ENCODE results near the gene PAX8.
"Not testable (repeated sequence)": the region's sequence is repeated elsewhere in the genome, so short reads cannot be mapped to it uniquely, and the experiment has no call there.

The PAX8 gene

DNA sequence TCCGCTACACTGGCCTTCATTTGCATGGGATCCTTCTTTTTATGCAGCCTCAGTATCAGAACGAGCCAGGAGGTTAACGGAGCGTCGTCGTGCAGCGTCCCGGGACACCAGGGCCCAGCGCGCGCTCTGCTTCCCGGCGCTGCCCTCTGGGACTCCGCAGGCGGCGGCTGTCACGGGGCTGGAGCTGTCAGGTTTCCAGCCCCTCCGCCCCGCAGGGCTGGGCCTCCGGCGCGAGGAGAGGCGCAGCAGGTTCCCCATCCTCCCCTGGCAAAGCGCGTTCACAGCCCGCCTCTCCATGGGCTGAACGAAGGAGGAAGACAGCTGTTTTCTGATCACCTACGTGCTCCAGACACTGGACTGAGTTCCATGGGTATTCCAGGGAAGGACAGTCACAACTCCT, 12.5 kb upstream of the PAX8 start:
- TF ChIP-seq ESRRG (CRISPR knock-in tag; IDR thresholded peaks at IDR 0.05) (no peak), ZNF565 (CRISPR knock-in tag; conservative IDR thresholded peaks at IDR 0.05; ENCODE audit: low read depth) (no peak), RARB (CRISPR knock-in tag; IDR thresholded peaks at IDR 0.05) (no peak), ARNTL (CRISPR knock-in tag; IDR thresholded peaks at IDR 0.05; ENCODE audit: borderline replicate concordance, low read depth) (no peak), PPARA (CRISPR knock-in tag; IDR thresholded peaks at IDR 0.05; ENCODE audit: borderline replicate concordance) (no peak), ZNF70 (CRISPR knock-in tag; IDR thresholded peaks at IDR 0.05) (no peak)
- TF ChIP-seq, protein P1, sequence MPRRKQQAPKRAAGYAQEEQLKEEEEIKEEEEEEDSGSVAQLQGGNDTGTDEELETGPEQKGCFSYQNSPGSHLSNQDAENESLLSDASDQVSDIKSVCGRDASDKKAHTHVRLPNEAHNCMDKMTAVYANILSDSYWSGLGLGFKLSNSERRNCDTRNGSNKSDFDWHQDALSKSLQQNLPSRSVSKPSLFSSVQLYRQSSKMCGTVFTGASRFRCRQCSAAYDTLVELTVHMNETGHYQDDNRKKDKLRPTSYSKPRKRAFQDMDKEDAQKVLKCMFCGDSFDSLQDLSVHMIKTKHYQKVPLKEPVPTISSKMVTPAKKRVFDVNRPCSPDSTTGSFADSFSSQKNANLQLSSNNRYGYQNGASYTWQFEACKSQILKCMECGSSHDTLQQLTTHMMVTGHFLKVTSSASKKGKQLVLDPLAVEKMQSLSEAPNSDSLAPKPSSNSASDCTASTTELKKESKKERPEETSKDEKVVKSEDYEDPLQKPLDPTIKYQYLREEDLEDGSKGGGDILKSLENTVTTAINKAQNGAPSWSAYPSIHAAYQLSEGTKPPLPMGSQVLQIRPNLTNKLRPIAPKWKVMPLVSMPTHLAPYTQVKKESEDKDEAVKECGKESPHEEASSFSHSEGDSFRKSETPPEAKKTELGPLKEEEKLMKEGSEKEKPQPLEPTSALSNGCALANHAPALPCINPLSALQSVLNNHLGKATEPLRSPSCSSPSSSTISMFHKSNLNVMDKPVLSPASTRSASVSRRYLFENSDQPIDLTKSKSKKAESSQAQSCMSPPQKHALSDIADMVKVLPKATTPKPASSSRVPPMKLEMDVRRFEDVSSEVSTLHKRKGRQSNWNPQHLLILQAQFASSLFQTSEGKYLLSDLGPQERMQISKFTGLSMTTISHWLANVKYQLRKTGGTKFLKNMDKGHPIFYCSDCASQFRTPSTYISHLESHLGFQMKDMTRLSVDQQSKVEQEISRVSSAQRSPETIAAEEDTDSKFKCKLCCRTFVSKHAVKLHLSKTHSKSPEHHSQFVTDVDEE (CRISPR knock-in tag; IDR thresholded peaks at IDR 0.05): no peak
- no peak for ATAC-seq

DNA sequence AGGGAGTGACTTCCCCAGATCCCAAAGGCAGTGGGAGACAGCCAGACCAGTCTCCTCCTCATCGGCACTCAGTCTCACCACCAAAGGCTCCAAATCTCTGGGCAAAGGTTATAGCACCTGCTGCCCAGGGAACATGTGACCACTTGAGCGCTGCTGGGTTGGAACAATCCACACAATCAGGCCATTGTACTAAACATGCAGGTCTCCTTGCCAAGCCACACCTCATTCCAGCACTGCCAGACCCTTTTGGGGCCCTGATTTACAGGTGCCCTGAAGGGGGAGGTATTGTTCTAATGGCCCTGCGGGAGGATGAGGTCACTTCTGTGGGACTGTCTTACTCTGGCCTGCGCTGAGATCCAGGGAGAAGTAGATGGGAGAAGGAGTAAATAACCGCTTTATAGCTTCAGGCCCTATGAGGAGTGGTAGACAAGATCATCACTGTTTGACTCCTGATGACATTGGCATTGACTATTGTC, 10.0 kb upstream of the PAX8 start:
- ATAC-seq: not testable (repeated sequence)

DNA sequence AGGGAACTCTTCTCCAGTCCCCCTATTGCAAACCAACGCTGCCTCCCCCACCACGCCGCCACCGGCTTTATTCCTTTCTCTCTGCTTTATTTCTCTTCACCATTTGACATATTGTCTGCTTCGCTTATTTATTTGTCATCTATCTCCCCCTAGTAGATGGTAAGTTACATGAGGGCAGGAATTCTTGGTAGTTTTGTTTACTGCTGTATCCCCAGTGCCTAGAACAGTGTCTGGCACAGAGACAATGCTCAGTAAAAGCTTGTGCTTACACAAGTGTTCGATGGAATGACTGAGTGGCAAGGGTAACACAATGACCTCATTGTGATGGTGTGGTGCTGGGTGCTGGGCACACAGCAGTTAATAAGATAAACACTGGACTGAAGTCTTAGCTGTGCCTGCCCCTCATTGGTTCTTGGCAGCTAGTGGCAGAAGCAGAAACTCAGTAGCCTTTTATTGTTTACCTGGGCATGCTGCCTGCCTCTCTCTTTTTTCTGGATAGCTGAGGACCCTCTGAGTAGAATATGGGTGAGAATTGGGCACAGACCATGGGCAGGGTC, 9.5 kb upstream of the PAX8 start:
- not testable (repeated sequence) for ATAC-seq

DNA sequence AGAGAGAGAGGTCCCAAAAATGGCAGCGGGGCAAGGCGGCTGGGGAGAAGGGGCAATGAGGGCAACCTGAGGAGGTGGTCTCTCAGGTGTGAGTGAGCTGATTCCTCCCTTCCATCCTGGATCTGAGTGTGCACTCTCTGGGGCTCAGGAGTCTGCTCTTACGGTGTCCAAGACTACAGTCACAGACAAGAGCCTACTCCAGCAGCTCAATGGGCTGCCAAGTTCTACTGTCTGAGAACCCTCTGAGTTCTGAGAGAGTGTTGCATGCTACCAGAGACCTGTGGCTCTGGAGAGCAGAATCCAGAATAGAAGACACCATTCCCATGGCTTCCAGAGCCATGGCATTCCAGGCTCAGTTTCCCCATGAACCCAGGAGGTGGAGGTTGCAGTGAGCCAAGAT, 7.1 kb upstream of the PAX8 start:
- ATAC-seq: no peak

DNA sequence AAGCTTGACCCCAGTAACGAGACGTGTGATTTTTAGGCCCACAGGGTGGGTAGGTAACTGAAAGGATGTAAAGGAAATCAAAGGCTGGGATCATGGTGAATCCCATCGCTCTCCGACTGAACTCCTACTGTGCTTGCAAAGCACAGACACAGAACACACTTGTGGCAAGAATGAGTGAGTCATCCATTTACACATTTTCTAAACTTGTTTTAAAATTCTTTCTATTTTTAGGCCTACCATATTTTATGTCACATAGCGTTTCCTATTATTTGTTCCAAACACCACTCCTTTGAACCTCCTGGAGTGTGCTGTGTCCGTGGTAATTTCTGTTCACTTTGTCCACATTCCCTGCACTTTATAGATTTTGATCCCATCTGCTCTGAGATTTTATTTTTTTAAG, 6.3 kb upstream of the PAX8 start:
- ATAC-seq: peak; percentile 23

More for the DNA sequence above, 7.1 kb upstream of the PAX8 start:
- TF ChIP-seq GLIS3 (CRISPR knock-in tag; IDR thresholded peaks at IDR 0.05) (no peak), ISL1 (CRISPR knock-in tag; IDR thresholded peaks at IDR 0.05) (no peak), ARNTL (CRISPR knock-in tag; IDR thresholded peaks at IDR 0.05; ENCODE audit: borderline replicate concordance, low read depth) (no peak), OSR1 (CRISPR knock-in tag; IDR thresholded peaks at IDR 0.05) (no peak), SNAI2 (CRISPR knock-in tag; IDR thresholded peaks at IDR 0.05) (no peak), ZC3H10 (CRISPR knock-in tag; IDR thresholded peaks at IDR 0.05) (no peak), TOX (CRISPR knock-in tag; IDR thresholded peaks at IDR 0.05; ENCODE audit: borderline replicate concordance) (no peak), PPARA (CRISPR knock-in tag; IDR thresholded peaks at IDR 0.05; ENCODE audit: borderline replicate concordance) (no peak), ZNF565 (CRISPR knock-in tag; conservative IDR thresholded peaks at IDR 0.05; ENCODE audit: low read depth) (no peak), ESRRG (CRISPR knock-in tag; IDR thresholded peaks at IDR 0.05) (no peak), CSDC2 (CRISPR knock-in tag; IDR thresholded peaks at IDR 0.05) (no peak), RARB (CRISPR knock-in tag; IDR thresholded peaks at IDR 0.05) (no peak), ZNF70 (CRISPR knock-in tag; IDR thresholded peaks at IDR 0.05) (no peak), ZFP3 (CRISPR knock-in tag; IDR thresholded peaks at IDR 0.05) (no peak), ZFP30 (CRISPR knock-in tag; IDR thresholded peaks at IDR 0.05) (no peak), ZNF8 (CRISPR knock-in tag; IDR thresholded peaks at IDR 0.05) (no peak)
- TF ChIP-seq, protein P2, sequence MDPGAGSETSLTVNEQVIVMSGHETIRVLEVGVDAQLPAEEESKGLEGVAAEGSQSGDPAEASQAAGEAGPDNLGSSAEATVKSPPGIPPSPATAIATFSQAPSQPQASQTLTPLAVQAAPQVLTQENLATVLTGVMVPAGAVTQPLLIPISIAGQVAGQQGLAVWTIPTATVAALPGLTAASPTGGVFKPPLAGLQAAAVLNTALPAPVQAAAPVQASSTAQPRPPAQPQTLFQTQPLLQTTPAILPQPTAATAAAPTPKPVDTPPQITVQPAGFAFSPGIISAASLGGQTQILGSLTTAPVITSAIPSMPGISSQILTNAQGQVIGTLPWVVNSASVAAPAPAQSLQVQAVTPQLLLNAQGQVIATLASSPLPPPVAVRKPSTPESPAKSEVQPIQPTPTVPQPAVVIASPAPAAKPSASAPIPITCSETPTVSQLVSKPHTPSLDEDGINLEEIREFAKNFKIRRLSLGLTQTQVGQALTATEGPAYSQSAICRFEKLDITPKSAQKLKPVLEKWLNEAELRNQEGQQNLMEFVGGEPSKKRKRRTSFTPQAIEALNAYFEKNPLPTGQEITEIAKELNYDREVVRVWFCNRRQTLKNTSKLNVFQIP (CRISPR knock-in tag; IDR thresholded peaks at IDR 0.05; ENCODE audit: borderline replicate concordance, low read depth): no peak
- TF ChIP-seq, protein P3, sequence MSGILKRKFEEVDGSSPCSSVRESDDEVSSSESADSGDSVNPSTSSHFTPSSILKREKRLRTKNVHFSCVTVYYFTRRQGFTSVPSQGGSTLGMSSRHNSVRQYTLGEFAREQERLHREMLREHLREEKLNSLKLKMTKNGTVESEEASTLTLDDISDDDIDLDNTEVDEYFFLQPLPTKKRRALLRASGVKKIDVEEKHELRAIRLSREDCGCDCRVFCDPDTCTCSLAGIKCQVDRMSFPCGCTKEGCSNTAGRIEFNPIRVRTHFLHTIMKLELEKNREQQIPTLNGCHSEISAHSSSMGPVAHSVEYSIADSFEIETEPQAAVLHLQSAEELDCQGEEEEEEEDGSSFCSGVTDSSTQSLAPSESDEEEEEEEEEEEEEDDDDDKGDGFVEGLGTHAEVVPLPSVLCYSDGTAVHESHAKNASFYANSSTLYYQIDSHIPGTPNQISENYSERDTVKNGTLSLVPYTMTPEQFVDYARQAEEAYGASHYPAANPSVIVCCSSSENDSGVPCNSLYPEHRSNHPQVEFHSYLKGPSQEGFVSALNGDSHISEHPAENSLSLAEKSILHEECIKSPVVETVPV (CRISPR knock-in tag; IDR thresholded peaks at IDR 0.05): no peak
- TF ChIP-seq, protein P4, sequence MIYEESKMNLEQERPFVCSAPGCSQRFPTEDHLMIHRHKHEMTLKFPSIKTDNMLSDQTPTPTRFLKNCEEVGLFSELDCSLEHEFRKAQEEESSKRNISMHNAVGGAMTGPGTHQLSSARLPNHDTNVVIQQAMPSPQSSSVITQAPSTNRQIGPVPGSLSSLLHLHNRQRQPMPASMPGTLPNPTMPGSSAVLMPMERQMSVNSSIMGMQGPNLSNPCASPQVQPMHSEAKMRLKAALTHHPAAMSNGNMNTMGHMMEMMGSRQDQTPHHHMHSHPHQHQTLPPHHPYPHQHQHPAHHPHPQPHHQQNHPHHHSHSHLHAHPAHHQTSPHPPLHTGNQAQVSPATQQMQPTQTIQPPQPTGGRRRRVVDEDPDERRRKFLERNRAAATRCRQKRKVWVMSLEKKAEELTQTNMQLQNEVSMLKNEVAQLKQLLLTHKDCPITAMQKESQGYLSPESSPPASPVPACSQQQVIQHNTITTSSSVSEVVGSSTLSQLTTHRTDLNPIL (CRISPR knock-in tag; IDR thresholded peaks at IDR 0.05; ENCODE audit: low read depth): no peak
